Fibroblast of villous mesenchyme (primary cell): ENCODE results near the gene DIPK1B. TPM values are rescaled to one million over a fixed set of nuclear protein-coding genes. Genes with fewer than 3 reads are reported as not detected.

Experiments used
- DNase-seq: peaks from one replicate; pipeline ENCODE4 v3.0.0-alpha.2; 2010; ENCODE audit warnings: low read depth
- H3K4me3 ChIP-seq: 2 replicates; pipeline ENCODE4 v1.5.1; 2011; ENCODE audit warnings: low read depth, mild to moderate bottlenecking, low read length
- CTCF ChIP-seq: IDR thresholded peaks from 2 replicates; pipeline ENCODE4 v1.5.1; 2012; ENCODE audit warnings: low read depth, mild to moderate bottlenecking, low read length; ENCODE audit not compliant: insufficient read depth
- total RNA-seq: library from RNA; depleted of rRNA; stranded (reverse); fragments of >200 nt; gene quantifications from 2 replicates; pipeline ENCODE4 v1.2.3, GENCODE V29; 2012

Gene DIPK1B
- total RNA-seq, 1 donor = 0.43 TPM

- no peak for TF ChIP-seq CTCF
- no peak for DNase-seq
- no peak overlapping the region for H3K4me3 ChIP-seq
Observed at GRCh38 chr9:136692185-136693134, 19.9 kb upstream of the DIPK1B start.

DNA sequence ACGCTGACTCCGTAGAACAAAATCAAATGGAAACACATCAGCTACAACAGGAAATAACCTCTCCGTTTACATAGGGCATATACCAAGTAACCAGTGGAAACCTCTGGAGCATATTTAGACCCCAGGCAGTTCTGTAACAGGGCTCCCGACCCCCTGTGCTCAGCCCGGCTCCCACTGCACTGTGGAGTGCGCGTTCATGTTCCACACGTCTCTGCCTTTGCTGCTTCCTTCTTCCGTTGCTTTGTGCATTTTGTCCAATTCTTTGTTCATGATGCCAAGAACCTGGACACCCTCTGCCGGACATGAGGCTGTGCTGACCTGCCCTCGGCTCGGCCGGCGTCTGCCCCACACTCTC lies 19.3 kb upstream of the DIPK1B start:
- DNase-seq = no peak
- TF ChIP-seq CTCF = no peak
- H3K4me3 ChIP-seq = no peak overlapping the region

- H3K4me3 ChIP-seq = no peak overlapping the region
- DNase-seq = peak; percentile 20
- TF ChIP-seq CTCF = no peak
Observed at GRCh38 chr9:136693490-136694162, 18.7 kb upstream of the DIPK1B start.

GRCh38 chr9:136694163-136694871 lies 18.1 kb upstream of the DIPK1B start:
- peak; percentile 37 for DNase-seq
- TF ChIP-seq CTCF = peak; percentile 72
- H3K4me3 ChIP-seq = no peak overlapping the region

- DNase-seq = no peak
- TF ChIP-seq CTCF = no peak
- H3K4me3 ChIP-seq = no peak overlapping the region
Observed at GRCh38 chr9:136694872-136695247, 17.5 kb upstream of the DIPK1B start.

- no peak for DNase-seq
- H3K4me3 ChIP-seq = no peak overlapping the region
- no peak for TF ChIP-seq CTCF
Observed at GRCh38 chr9:136695435-136695895, 16.9 kb upstream of the DIPK1B start.
